SIG-M5 treated with dmso at 0.1 percent for 504 hours (cell line): ENCODE measurements around the gene TKTL1.
"Not testable (repeated sequence)": the region's sequence is repeated elsewhere in the genome, so short reads cannot be mapped to it uniquely, and the experiment has no call there.

Source experiments
- DNase-seq: peaks from one replicate; lab custom pipeline; 2025; ENCODE audit not compliant: unreplicated experiment; lab: John Stamatoyannopoulos, UW

The TKTL1 gene

GRCh38 chrX:154343063-154343462 lies 47.5 kb downstream of the TKTL1 start:
- not testable (repeated sequence) for DNase-seq

- not testable (repeated sequence) for DNase-seq
These were observed 48.0 kb downstream of the TKTL1 start for GRCh38 chrX:154343620-154344019.

GRCh38 chrX:154348114-154348531 lies 52.5 kb downstream of the TKTL1 start:
- DNase-seq, result no peak

- DNase-seq, result no peak
These were observed 53.2 kb downstream of the TKTL1 start for GRCh38 chrX:154348646-154349358.

DNA sequence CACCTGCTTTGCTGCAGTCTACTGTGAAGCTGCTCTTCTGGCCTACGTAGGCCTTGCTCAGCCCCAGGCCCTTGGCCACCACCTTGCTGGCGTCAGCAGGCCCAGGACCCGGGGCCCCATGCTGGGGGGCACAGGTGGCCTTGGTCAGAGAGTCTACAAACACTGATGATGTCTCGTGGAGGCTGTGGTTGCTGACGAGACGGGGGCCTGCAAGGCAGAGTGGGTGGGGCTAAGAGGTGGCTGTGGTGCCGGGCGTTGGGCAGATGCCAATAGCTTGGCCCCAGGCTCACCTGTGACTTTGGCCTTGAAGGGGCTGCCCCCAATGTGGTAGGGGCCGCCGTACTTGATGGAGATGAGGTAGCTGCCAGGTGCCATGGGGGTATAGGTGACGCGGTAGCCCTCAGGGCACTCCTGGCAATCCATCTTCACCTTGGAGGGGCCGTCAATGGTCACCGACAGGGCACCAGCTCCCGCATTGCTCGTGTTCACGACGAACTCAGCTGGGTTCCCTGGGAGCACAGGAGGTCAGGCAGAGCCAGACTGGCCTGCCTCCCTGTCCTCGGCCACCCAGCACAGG lies 53.9 kb downstream of the TKTL1 start:
- no peak for DNase-seq

- no peak for DNase-seq
These were observed 54.4 kb downstream of the TKTL1 start for GRCh38 chrX:154349979-154350378.

DNA sequence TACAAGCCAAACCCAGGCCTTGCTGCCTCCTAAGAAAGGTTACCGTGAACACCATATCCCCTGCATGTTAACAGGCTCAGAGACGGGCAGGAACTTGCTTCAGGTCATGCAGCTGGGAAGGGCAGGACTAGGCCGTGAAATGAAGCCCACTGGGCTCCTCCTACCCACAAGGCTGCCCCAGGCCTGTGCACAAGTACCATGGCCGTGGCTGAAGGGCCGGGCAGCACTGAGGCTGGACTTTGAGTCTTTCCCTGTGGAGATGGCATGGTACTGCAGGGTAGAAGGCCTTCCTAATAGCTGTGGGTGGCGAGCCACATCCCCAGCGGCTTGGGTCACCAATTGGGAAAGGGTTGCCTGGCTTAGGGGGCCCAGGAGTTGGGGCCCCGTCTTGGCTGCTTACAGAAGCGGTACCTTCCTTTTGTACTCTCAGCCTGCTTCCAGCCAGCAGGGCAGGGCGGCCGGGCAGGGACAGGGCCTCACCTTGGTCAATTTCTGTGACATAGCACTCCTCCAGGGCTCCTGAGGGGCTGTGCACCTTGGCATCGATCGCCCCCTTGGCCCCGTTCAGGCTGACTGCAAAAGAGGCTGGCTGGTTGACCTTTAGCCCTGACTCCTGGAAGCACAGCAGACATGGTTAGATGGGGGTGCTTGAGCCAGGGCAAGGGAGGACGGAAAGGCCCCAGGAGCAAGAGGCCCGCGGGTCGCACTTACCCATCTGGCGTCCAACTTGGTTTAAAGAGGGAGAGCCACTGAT lies 55.0 kb downstream of the TKTL1 start:
- DNase-seq, result no peak

- DNase-seq, result no peak
These were observed 55.8 kb downstream of the TKTL1 start for GRCh38 chrX:154351183-154352011.

GRCh38 chrX:154352012-154352401 lies 56.4 kb downstream of the TKTL1 start:
- no peak for DNase-seq

GRCh38 chrX:154352466-154352865 lies 56.9 kb downstream of the TKTL1 start:
- DNase-seq, result no peak

- DNase-seq, result no peak
These were observed 57.7 kb downstream of the TKTL1 start for GRCh38 chrX:154353172-154353843.

DNA sequence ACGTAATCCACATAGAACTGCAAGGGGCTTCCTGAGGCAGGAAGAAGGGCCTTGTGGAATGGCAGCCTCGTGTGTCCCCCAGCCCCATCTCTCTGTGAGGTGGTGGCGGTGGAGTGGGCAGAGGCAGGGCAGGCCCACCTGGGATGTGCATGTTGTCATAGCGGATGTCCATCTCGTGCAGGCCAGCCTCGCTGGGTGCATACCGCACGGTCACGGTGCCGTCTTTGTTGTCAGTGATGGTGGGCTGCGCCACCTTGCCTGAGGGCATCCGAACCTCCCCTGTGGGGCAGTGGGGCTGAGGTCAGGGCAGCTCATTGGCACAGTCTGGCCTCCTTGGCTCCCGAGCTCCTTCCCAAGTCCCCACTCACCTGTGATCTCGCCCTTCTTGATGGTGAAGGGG lies 58.4 kb downstream of the TKTL1 start:
- no peak for DNase-seq

DNA sequence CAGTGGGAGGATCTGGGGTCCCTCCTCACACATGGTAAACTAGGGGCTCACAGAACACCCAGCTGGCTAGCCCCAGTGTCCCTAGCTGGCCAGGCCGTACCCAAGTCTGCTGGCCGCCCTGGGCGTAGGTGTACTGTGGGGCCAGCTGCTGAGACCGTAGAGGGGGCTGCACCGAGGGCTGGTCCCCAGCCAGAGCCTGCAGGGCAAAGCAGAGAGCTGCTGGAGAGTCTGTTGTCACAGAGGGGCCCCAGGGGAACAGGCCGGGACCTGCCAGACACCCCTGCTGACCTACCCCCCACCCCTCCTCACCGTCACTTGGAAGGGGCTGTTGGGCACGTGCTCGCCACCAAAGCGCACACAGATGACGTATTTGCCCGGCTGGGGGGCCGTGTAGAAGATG lies 58.9 kb downstream of the TKTL1 start:
- DNase-seq, result no peak

GRCh38 chrX:154355094-154355775 lies 59.6 kb downstream of the TKTL1 start:
- DNase-seq, result no peak

- no peak for DNase-seq
These were observed 60.2 kb downstream of the TKTL1 start for GRCh38 chrX:154355776-154356140.

DNA sequence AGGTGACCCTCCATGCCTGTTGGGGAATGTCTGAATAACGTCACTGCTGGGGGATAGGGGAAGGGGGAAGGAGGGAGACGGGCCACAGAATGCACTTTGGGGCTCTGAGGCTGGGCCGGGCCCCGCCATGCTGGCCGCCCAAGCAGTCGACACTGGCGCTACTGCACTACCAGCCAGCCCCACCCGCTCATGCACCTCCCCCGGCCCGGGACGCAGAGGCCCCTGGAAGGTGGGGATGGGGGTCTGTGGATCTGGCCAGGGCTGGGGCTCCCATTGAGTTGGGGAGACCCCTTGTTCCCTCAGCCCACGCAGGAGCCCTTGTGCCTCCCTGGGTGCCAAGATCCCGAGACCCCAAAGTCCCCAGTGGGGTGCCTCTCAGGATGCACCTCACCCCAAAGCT lies 61.0 kb downstream of the TKTL1 start:
- DNase-seq, result no peak

GRCh38 chrX:154357205-154357604 lies 61.6 kb downstream of the TKTL1 start:
- no peak for DNase-seq

DNA sequence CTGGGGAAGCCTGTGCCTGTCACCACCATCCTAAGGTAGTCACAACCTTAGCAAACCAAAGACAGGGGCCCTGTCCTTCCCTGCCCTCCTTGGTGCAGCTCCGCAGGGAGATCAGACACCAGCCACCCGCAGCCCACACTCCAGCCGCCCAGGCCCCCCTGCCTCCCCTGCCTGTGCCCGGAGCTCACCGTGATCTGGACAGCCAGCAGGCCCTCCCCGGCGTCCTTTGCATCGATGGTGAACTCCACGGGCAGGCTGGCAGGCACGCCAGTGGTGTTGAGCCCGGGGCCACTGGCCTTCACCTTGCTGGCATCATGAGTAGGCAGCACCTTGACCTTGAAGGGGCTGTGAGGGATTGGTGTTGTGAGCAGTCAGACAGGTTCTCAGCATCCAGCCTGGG lies 62.4 kb downstream of the TKTL1 start:
- DNase-seq, result no peak

DNA sequence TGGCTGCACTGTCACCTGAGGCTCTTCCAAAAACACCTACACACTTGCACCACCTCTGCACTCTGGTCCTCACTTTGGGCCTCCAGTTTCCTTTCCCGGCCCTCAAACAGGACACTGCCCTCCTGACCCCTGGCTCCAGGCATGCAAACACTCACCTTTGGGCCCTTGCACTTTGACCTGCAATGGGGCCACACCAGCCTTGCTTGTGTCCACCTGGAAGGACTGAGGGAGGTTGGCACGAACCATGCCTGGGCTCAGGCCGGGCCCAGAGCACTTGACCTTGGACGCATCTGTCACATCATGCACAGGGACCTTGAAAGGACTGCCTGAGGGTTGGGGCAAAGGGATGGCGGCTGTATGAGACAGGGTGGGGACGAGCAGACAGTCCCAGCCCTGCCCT lies 63.2 kb downstream of the TKTL1 start:
- no peak for DNase-seq
